ENCODE results near the gene MAGI1.

GRCh38 chr3:65540666-65541065, 498.1 kb downstream of the MAGI1 start:
- TF ChIP-seq CTCF (IDR thresholded peaks at IDR 0.05) (no peak), POLR2A (IDR thresholded peaks at IDR 0.05) (no peak)
